ENCODE measurements around the gene SOD1. TPM values are rescaled to one million over a fixed set of nuclear protein-coding genes. Genes with fewer than 3 reads are reported as not detected.

SOD1 gene
- total RNA-seq, 1 donor from 2014 or later, result 314 TPM

GRCh38 chr21:31710586-31710985 lies 51.1 kb downstream of the SOD1 start:
- no peak overlapping the region for H3K4me3 ChIP-seq (ENCODE audit: low read depth, low read length)
- no peak for TF ChIP-seq CTCF (conservative IDR thresholded peaks at IDR 0.05; ENCODE audit: low read depth, low read length)
- DNase-seq (ENCODE audit: low read depth), result no peak

- H3K4me3 ChIP-seq (ENCODE audit: low read depth, low read length), result no peak overlapping the region
- TF ChIP-seq CTCF (conservative IDR thresholded peaks at IDR 0.05; ENCODE audit: low read depth, low read length), result no peak
- DNase-seq (ENCODE audit: low read depth), result no peak
Measured at GRCh38 chr21:31711326-31711725, 51.8 kb downstream of the SOD1 start.

GRCh38 chr21:31711745-31712285 lies 52.3 kb downstream of the SOD1 start:
- TF ChIP-seq CTCF (conservative IDR thresholded peaks at IDR 0.05; ENCODE audit: low read depth, low read length), result no peak
- no peak for DNase-seq (ENCODE audit: low read depth)
- H3K4me3 ChIP-seq (ENCODE audit: low read depth, low read length), result no peak overlapping the region

GRCh38 chr21:31713115-31713514 lies 53.6 kb downstream of the SOD1 start:
- TF ChIP-seq CTCF (conservative IDR thresholded peaks at IDR 0.05; ENCODE audit: low read depth, low read length), result no peak
- no peak for DNase-seq (ENCODE audit: low read depth)
- H3K4me3 ChIP-seq (ENCODE audit: low read depth, low read length), result no peak overlapping the region

GRCh38 chr21:31713973-31714740 lies 54.7 kb downstream of the SOD1 start:
- no peak for TF ChIP-seq CTCF (conservative IDR thresholded peaks at IDR 0.05; ENCODE audit: low read depth, low read length)
- no peak for DNase-seq (ENCODE audit: low read depth)
- H3K4me3 ChIP-seq (ENCODE audit: low read depth, low read length), result no peak overlapping the region

- H3K4me3 ChIP-seq (ENCODE audit: low read depth, low read length), result no peak overlapping the region
- TF ChIP-seq CTCF (conservative IDR thresholded peaks at IDR 0.05; ENCODE audit: low read depth, low read length), result no peak
- DNase-seq (ENCODE audit: low read depth), result no peak
Measured at GRCh38 chr21:31714741-31715365, 55.4 kb downstream of the SOD1 start.
